ENCODE results near the gene MRM2.
A peak's percentile ranks its signal among the peaks of the same experiment; 100 is the strongest.

GRCh38 chr7:2241580-2242540, at the start of gene MRM2, which contains the start of gene NUDT1:
- TF ChIP-seq CTCF (IDR thresholded peaks at IDR 0.05): no peak
- TF ChIP-seq CBFB (CRISPR knock-in tag; IDR thresholded peaks at IDR 0.05; ENCODE audit: low read depth): peak; percentile 96; the same call in 1 of the 2 replicates
- peak; percentile 78; the same call in 1 of the 2 replicates for TF ChIP-seq ARID4B (CRISPR knock-in tag; IDR thresholded peaks at IDR 0.05; ENCODE audit: borderline replicate concordance)
- TF ChIP-seq ATF1 (CRISPR knock-in tag; IDR thresholded peaks at IDR 0.05): peak; percentile 19; the same call in 1 of the 2 replicates
- TF ChIP-seq SP1 (CRISPR knock-in tag; conservative IDR thresholded peaks at IDR 0.05): peak; percentile 97
- no peak for TF ChIP-seq TEAD4 (CRISPR knock-in tag; IDR thresholded peaks at IDR 0.05)
- no peak for TF ChIP-seq ZNF512 (CRISPR knock-in tag; IDR thresholded peaks at IDR 0.05; ENCODE audit: borderline replicate concordance)
- TF ChIP-seq ZNF232 (CRISPR knock-in tag; IDR thresholded peaks at IDR 0.05): peak; percentile 92
- no peak; the same call in 1 of the 2 replicates for TF ChIP-seq SMAD3 (CRISPR knock-in tag; IDR thresholded peaks at IDR 0.05; ENCODE audit: borderline replicate concordance)
- peak; percentile 49 for TF ChIP-seq USF2 (CRISPR knock-in tag; IDR thresholded peaks at IDR 0.05)
- no peak for TF ChIP-seq ATF3 (CRISPR knock-in tag; conservative IDR thresholded peaks at IDR 0.05)

All from WTC11 (cell line).